Muscle of leg (tissue), 11 donors: ENCODE data around the gene SCUBE1. TPM values are rescaled to one million over a fixed set of nuclear protein-coding genes. Genes with fewer than 3 reads are reported as not detected.
"Not testable (repeated sequence)": the region's sequence is repeated elsewhere in the genome, so short reads cannot be mapped to it uniquely, and the experiment has no call there.

Experiments used
- DNase-seq: peaks from one replicate; pipeline ENCODE4 v3.0.0; 2013
- H3K27ac ChIP-seq: one replicate; pipeline ENCODE4 v1.5.1; 2013; ENCODE audit warnings: mild to moderate bottlenecking, low read length, control low read depth
- H3K27me3 ChIP-seq: one replicate; pipeline ENCODE4 v1.6.1; 2013; ENCODE audit warnings: low read length; ENCODE audit not compliant: control insufficient read depth, insufficient read depth
- H3K36me3 ChIP-seq: one replicate; pipeline ENCODE4 v1.6.1; 2013; ENCODE audit warnings: low read length; ENCODE audit not compliant: control insufficient read depth, insufficient read depth
- H3K4me1 ChIP-seq: one replicate; pipeline ENCODE4 v1.6.1; 2013; ENCODE audit warnings: low read length; ENCODE audit not compliant: control insufficient read depth, insufficient read depth
- H3K4me3 ChIP-seq: one replicate; pipeline ENCODE4 v1.5.1; 2013; ENCODE audit warnings: low read length, control low read depth
- H3K9me3 ChIP-seq: replicated peaks from 2 replicates; pipeline ENCODE4 v1.6.1; 2013; ENCODE audit warnings: low read depth, low read length; ENCODE audit not compliant: control insufficient read depth
- WGBS: methylation state at CpG from one replicate; pipeline ENCODE4 v1.1.5; 2013; ENCODE audit warnings: missing lambda C conversion rate; ENCODE audit not compliant: insufficient coverage; 5-methylcytosine and 5-hydroxymethylcytosine counted together
- polyA plus RNA-seq, 8 donors: library from polyadenylated mRNA; unstranded; fragments of 120-200 nt; gene quantifications; one replicate each; pipeline versions ENCODE4 v1.2.1 to v1.2.3, GENCODE V29; 2013; ENCODE audit warnings: inconsistent platforms in 1 of 8, low replicate concordance in 1 of 8; ENCODE audit not compliant: insufficient read length in 8 of 8, insufficient read depth in 1 of 8
- total RNA-seq: library from RNA; stranded (reverse); fragments of 120-200 nt; gene quantifications from one replicate; pipeline ENCODE4 v1.2.4, GENCODE V29; 2013

Gene SCUBE1
- total and polyA plus RNA-seq, 9 donors, result 0.13 to 2.1 (median 0.45) TPM

DNA sequence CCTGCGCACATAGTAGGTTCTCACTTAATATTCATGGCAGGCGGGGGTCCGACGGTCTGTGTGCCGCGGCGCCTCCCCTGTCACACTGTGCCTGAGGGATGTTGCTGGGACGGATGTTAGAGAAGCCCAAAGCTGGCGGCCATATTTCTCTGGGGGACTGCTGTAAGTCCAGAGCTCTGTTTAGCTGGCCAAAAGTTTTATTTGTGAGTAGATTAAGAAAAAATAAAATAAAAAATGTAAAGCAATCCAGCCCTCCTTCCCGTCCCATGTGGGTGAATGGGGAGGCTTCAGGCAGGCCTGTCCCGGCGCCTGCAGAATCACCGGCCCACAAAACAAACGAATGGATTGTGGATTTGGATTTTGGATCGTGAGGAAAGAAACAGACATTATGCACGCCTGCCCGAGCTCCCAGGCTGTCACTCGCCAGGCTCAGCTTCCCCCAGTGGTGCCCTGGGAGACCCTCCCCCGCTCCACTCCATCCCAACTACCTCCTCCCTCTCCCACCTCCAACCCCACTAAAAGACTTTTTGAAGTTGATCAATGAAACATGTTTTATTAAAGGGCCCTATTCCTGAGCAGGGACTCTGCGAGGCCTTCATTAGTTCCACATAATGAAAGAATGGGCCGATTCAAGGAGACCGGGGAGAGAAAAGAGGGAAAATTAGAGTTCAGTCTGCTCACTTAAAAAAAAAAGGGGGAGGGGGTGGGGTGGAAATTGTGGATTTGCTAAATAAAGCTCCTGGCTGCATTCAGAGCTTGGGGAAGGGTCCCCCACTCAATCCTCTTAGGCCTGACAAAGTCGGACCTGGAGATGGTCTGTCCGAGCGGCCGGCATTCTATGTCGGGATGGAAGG, 20.4 kb upstream of the SCUBE1 start:
- no peaks in the 10 kb centered on the region for H3K9me3 ChIP-seq
- no peak overlapping the region for H3K27ac ChIP-seq
- H3K36me3 ChIP-seq, result no peaks in the 10 kb centered on the region
- H3K4me3 ChIP-seq, result no peak overlapping the region
- peak; percentile 50 for DNase-seq
- peaks cover 15% of the 10 kb centered on the region for H3K27me3 ChIP-seq
- H3K4me1 ChIP-seq, result no peaks in the 10 kb centered on the region
- WGBS, result 56% methylated on average over 10 of the region's 27 CpGs

DNA sequence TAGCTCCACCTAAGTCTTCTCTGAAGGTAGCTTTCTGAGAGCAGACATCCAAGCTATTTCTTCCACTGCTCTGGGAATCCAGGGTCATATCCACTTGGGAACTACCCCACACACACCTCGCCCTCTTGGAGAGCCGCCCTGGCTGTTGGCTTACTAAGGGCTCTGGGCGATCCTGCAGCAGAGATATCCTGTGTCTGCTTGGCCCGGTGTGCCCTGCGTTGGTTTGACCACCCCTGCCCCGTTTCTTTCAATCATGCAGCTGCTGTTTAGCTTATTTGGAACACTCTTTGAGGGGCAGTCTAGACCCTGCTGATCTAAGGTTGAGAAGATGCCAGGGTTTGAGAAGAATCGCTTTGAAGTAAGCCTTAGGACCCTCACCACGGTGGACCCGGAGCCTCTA, 17.4 kb upstream of the SCUBE1 start:
- Histone ChIP-seq H3K4me3 (no peak overlapping the region), H3K4me1 (no peaks in the 10 kb centered on the region), H3K36me3 (no peaks in the 10 kb centered on the region), H3K9me3 (no peaks in the 10 kb centered on the region), H3K27me3 (peaks cover 9% of the 10 kb centered on the region), H3K27ac (no peak overlapping the region)
- 70% methylated on average over 8 of the region's 9 CpGs for whole genome bisulfite sequencing
- no peak for DNase-seq

DNA sequence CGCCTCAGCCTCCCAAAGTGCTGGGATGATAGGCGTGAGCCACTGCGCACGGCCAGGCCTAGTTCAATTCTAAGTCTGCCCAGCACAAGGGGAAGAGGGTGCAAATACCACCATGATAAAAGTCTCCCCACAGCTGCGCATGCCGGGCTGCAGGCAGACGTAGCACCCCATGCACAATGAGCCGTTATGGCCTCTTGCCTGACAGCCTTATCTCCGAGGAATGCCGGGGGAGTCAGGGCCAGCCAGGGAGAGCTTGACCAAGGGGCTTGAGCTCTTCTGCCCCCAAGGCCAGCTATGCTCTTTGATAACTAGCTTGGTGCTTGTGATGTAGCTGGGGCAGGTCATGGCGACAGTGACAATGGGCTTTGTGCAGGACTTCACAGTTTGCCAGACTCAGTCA, 13.7 kb upstream of the SCUBE1 start:
- WGBS, result 81% methylated on average over 10 of the region's 11 CpGs
- DNase-seq, result no peak

DNA sequence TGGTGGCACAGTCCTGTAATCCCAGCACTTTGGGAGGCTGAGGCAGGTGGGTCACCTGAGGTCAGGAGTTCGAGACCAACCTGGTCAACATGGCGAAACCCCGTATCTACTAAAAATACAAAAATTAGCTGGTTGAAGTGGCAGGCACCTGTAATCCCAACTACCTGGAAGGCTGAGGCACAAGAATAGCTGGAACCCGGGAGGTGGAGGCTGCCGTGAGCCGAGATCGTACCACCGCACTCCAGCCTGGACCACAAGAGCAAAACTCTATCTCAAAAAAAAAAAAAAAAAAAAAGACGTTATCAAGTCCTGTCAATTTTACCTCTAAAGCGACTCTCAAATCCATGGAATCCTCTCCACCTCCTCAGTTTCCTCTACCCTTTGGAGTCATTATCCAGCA, 12.5 kb upstream of the SCUBE1 start:
- H3K27me3 ChIP-seq, DNase-seq, H3K27ac ChIP-seq, H3K4me3 ChIP-seq, H3K36me3 ChIP-seq, H3K4me1 ChIP-seq, H3K9me3 ChIP-seq: not testable (repeated sequence)
- 92% methylated on average over 4 of the region's 10 CpGs for WGBS

More for the DNA sequence above, 13.7 kb upstream of the SCUBE1 start:
- no peak overlapping the region for H3K4me3 ChIP-seq
- no peaks in the 10 kb centered on the region for H3K36me3 ChIP-seq
- no peaks in the 10 kb centered on the region for H3K4me1 ChIP-seq
- no peaks in the 10 kb centered on the region for H3K9me3 ChIP-seq
- H3K27ac ChIP-seq, result no peak overlapping the region
- H3K27me3 ChIP-seq, result no peaks in the 10 kb centered on the region

DNA sequence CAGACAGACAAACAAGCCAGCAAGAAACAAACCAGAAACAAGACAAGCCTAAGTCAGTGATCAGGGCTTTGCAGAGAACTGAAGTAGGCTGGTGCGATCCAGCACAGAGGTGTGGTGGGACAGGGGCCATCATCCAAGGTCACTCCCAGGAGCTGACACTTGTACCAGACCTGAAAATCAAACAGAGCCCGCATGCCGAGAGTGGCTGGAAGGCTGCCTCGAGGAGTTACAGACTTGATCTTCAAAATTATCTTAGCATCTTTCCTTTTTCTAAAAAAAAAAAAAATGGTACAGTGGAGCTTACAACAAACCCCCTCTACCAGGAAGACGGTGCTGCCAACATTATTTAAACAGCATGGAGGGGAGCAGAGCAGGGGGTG, 8.8 kb upstream of the SCUBE1 start:
- peaks cover 9% of the 10 kb centered on the region for H3K27me3 ChIP-seq
- no peaks in the 10 kb centered on the region for H3K9me3 ChIP-seq
- no peak overlapping the region for H3K27ac ChIP-seq
- H3K36me3 ChIP-seq, result no peaks in the 10 kb centered on the region
- H3K4me1 ChIP-seq, result no peaks in the 10 kb centered on the region
- WGBS, result 60% methylated on average over 1 of the region's 5 CpGs
- no peak for DNase-seq
- H3K4me3 ChIP-seq, result no peak overlapping the region

DNA sequence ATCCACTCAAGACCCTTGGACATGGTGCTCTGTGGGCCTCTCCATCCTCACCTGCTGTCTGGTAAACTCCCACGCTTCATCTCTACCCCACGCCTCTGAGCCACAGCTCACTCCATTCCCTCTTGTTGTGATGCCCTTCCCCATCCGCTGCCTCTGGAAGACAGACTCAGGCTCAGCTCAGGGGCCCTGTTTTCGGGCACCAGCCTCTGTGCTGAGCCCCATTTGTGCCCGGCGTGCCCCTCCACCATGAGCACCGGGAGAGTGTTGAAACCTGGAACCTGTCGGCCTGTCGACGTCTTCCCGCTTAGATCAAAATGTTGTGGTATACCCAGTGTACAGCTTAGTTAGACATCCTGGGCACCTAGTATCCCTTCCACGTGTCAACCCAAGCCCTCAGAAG, 6.5 kb upstream of the SCUBE1 start:
- Histone ChIP-seq H3K4me3 (no peak overlapping the region), H3K9me3 (no peaks in the 10 kb centered on the region), H3K27ac (no peak overlapping the region), H3K27me3 (peaks cover 28% of the 10 kb centered on the region), H3K36me3 (no peaks in the 10 kb centered on the region), H3K4me1 (peaks cover 7% of the 10 kb centered on the region)
- 93% methylated on average over 12 of the region's 12 CpGs for WGBS
- DNase-seq, result no peak

DNA sequence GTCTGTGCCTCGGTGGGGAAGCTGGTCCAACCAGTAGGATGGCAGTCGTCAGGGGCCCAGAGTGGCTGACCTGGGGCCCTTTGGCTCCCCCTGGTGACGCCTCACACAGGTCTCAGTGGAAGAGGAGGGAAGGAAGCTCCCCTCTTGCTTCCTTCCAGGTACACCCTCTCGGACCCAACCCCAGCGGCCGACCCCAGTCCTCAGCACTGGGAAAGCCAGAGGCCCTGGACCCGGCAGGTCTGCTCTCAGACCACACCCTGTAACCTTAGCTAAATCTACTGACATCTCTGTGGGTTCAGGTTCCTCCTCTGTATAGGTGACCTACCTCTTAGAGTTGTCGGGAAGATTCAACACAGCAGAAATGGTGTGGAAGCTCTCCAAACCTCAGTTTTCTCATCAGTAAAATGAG, 3.4 kb upstream of the SCUBE1 start:
- Histone ChIP-seq H3K4me1 (peaks cover 13% of the 10 kb centered on the region), H3K36me3 (no peaks in the 10 kb centered on the region), H3K9me3 (no peaks in the 10 kb centered on the region), H3K4me3 (no peak overlapping the region), H3K27ac (no peak overlapping the region), H3K27me3 (peaks cover 52% of the 10 kb centered on the region)
- DNase-seq, result peak; percentile 42
- 80% methylated on average over 1 of the region's 8 CpGs for WGBS

DNA sequence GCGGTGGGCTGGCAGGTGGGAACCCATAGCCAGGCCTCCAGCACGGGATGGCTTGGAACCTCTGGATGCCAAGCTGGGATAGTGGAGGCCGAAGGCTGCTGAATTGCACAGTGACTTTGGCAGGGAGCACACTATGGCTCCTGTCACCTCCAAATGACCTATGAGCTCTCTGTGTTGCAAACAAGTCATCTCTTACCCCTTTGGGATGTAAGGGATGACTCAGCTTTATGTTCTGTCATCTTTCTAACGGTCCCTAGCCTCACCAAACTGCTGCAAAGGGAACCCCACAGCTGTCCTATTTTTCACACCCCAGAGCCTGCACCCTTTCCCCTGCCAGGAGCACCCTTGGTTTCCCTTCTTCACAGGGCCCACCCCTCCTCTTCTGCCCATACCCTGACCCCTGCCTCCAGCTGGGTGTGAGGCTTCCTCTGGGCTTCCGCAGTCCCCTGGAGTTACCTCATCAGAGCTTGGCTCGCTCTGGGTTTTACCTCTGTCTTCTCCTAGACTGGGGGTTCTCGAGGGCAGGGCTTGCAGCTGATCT, 2.7 kb upstream of the SCUBE1 start:
- Histone ChIP-seq H3K27me3 (peaks cover 58% of the 10 kb centered on the region), H3K36me3 (no peaks in the 10 kb centered on the region), H3K4me1 (peaks cover 13% of the 10 kb centered on the region), H3K27ac (no peak overlapping the region), H3K4me3 (no peak overlapping the region), H3K9me3 (no peaks in the 10 kb centered on the region)
- 71% methylated on average over 4 of the region's 7 CpGs for WGBS
- DNase-seq, result no peak

DNA sequence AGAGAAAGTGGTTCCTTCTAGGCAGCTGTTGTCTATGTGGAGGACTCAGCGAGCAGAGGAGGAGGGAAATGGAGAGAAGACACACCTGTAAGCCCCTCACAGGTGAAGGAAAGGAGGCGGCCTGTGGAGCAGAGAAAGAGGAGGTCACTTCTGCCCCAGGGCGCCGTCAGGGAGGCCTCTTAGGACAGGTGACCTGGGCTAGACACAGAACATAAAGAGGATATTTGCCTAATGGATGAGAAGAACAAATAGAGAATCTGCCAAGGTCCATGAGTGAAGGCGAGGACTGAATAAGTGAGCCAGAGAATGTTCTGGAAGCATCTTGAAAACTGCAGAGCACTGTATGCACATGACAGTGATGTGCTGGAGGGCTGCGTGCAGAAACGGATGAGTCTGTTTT, 2.2 kb upstream of the SCUBE1 start:
- Histone ChIP-seq H3K27ac (no peak overlapping the region), H3K27me3 (peaks cover 63% of the 10 kb centered on the region)
- WGBS, result 86% methylated on average over 7 of the region's 7 CpGs

DNA sequence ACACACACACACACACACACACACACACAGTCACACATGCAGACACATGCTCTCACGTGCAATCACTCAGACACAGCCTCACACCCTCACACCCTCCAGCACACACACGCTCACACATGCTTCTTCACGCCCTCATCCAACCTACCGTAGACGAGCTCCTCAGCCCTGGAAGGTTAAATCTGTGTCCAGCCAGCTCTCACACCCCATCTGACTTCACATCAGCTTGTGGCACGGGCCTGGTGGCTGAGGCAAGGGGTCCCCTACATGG, 1.3 kb upstream of the SCUBE1 start:
- 82% methylated on average over 4 of the region's 6 CpGs for WGBS
- Histone ChIP-seq H3K27me3 (peaks cover 68% of the 10 kb centered on the region), H3K36me3 (no peaks in the 10 kb centered on the region), H3K9me3 (no peaks in the 10 kb centered on the region), H3K4me3 (no peak overlapping the region), H3K4me1 (peaks cover 13% of the 10 kb centered on the region), H3K27ac (no peak overlapping the region)
- no peak for DNase-seq

More for the DNA sequence above, 2.2 kb upstream of the SCUBE1 start:
- H3K9me3 ChIP-seq, result no peaks in the 10 kb centered on the region
- no peak for DNase-seq
- H3K36me3 ChIP-seq, result no peaks in the 10 kb centered on the region
- peaks cover 13% of the 10 kb centered on the region for H3K4me1 ChIP-seq
- no peak overlapping the region for H3K4me3 ChIP-seq
